RPMI8226 (cell line): Measurements from ENCODE around the gene CNOT1.
A peak's percentile ranks its signal among the peaks of the same experiment; 100 is the strongest.
"Not testable (repeated sequence)": the region's sequence is repeated elsewhere in the genome, so short reads cannot be mapped to it uniquely, and the experiment has no call there.

ENCODE experiments used
- DNase-seq: peaks from one replicate; pipeline ENCODE4 v3.0.0-alpha.2; 2015

The CNOT1 gene

GRCh38 chr16:58500430-58501241, 129.0 kb downstream of the CNOT1 start:
- no peak for DNase-seq

- no peak for DNase-seq
These were observed 129.8 kb downstream of the CNOT1 start, which contains the start of gene NDRG4 for GRCh38 chr16:58499615-58500351. Gene NDRG4 (plus strand): TSS chr16:58500143. CDS start chr16:58500249, 106 bp downstream.

- no peak for DNase-seq
These were observed 130.5 kb downstream of the CNOT1 start for GRCh38 chr16:58499092-58499511.

- no peak for DNase-seq
These were observed 131.1 kb downstream of the CNOT1 start for GRCh38 chr16:58498341-58499091.

- DNase-seq: no peak
These were observed 131.7 kb downstream of the CNOT1 start for GRCh38 chr16:58497935-58498334.

GRCh38 chr16:58497468-58497867, 132.2 kb downstream of the CNOT1 start:
- DNase-seq: peak; percentile 50

GRCh38 chr16:58495521-58496331, 133.9 kb downstream of the CNOT1 start:
- no peak for DNase-seq

GRCh38 chr16:58494981-58495520, 134.6 kb downstream of the CNOT1 start:
- DNase-seq: peak; percentile 100

GRCh38 chr16:58493756-58494431, 135.7 kb downstream of the CNOT1 start:
- no peak for DNase-seq

- DNase-seq: no peak
These were observed 136.9 kb downstream of the CNOT1 start for GRCh38 chr16:58492735-58493134.

GRCh38 chr16:58492066-58492465, 137.6 kb downstream of the CNOT1 start:
- DNase-seq: no peak

- DNase-seq: not testable (repeated sequence)
These were observed 139.1 kb downstream of the CNOT1 start for GRCh38 chr16:58490539-58490938.

- no peak for DNase-seq
These were observed 139.6 kb downstream of the CNOT1 start for GRCh38 chr16:58490065-58490464.

GRCh38 chr16:58488531-58488930, 141.1 kb downstream of the CNOT1 start:
- no peak for DNase-seq

- peak; percentile 83 for DNase-seq
These were observed 141.9 kb downstream of the CNOT1 start for GRCh38 chr16:58487566-58488351.

- DNase-seq: no peak
These were observed 144.3 kb downstream of the CNOT1 start for GRCh38 chr16:58485184-58485887.

- DNase-seq: no peak
These were observed 147.7 kb downstream of the CNOT1 start for GRCh38 chr16:58481931-58482330.

GRCh38 chr16:58481226-58481869, 148.3 kb downstream of the CNOT1 start:
- DNase-seq: no peak

GRCh38 chr16:58478427-58478826, 151.2 kb downstream of the CNOT1 start:
- no peak for DNase-seq
